ENCODE results near the gene TXNRD1. TPM values are rescaled to one million over a fixed set of nuclear protein-coding genes. Genes with fewer than 3 reads are reported as not detected.

The TXNRD1 gene
- total and polyA plus RNA-seq, 2 of the 8 experiments (the other 6 are each of a cell fraction or from before 2014, with no cell fraction given): 56.8 to 127 TPM

- Histone ChIP-seq H3K27ac (ENCODE audit: low read depth, low read length) (no peak overlapping the region), H3K23me2 (ENCODE audit: low read depth, low read length) (no peaks in the 10 kb centered on the region), H2BK15ac (ENCODE audit: low read length) (no peak overlapping the region), H3K18ac (ENCODE audit: extremely low read depth, low read length) (no peak overlapping the region), H3K4ac (replicated peaks; ENCODE audit: insufficient read length, low read depth, low read length) (no peak overlapping the region), H4K91ac (replicated peaks; ENCODE audit: insufficient read length, low read length) (no peak overlapping the region), H3K79me2 (ENCODE audit: control insufficient read depth in 1 of 2, insufficient read depth in 2 of 2, low read length in 2 of 2) (no peaks in the 10 kb centered on the region), H3K56ac (replicated peaks; ENCODE audit: insufficient read length, low read depth, low read length) (no peak overlapping the region), H2BK12ac (ENCODE audit: low read depth, low read length) (no peak overlapping the region), H3K36me3 (ENCODE audit: control insufficient read depth in 2 of 4, insufficient read depth in 4 of 4, low read length in 3 of 4) (no peaks in the 10 kb centered on the region), H3K23ac (ENCODE audit: insufficient read length) (no peak overlapping the region), H3K9me3 (ENCODE audit: insufficient read depth in 2 of 2, low read depth in 1 of 2, low read length in 1 of 2) (peaks cover 0 to 3% of the 10 kb centered on the region in 2 experiments; a peak in 1 of 4 replicates), H4K5ac (ENCODE audit: insufficient read length, low read depth, low read length) (no peak overlapping the region), H4K8ac (ENCODE audit: extremely low read depth, insufficient read depth, low read length) (no peak overlapping the region), H4K20me1 (replicated peaks in 1 of 2; ENCODE audit: control insufficient read depth in 1 of 2, insufficient read depth in 2 of 2, low read length in 2 of 2) (no peaks in the 10 kb centered on the region), H3K9ac (replicated peaks in 1 of 4; ENCODE audit: extremely low read depth in 1 of 4, low read depth in 3 of 4, low read length in 3 of 4) (no peak overlapping the region), H3K4me2 (ENCODE audit: insufficient read depth in 1 of 2, low read depth in 2 of 2, low read length in 2 of 2) (no peak overlapping the region), H2BK20ac (ENCODE audit: low read length) (no peak overlapping the region), H2AFZ (ENCODE audit: low read length) (no peak overlapping the region), H3K4me3 (ENCODE audit: extremely low read depth in 1 of 4, insufficient read depth in 2 of 4, low read depth in 3 of 4, low read length in 4 of 4) (no peak overlapping the region), H3K79me1 (ENCODE audit: low read depth, low read length) (no peaks in the 10 kb centered on the region), H2BK120ac (replicated peaks; ENCODE audit: low read depth, low read length) (no peak overlapping the region), H3K4me1 (replicated peaks in 1 of 4; ENCODE audit: control insufficient read depth in 3 of 4, insufficient read depth in 4 of 4, low read length in 3 of 4) (peaks cover 3 to 9% (median 4%) of the 10 kb centered on the region in 4 experiments; a peak in 6 of 7 replicates), H3K14ac (ENCODE audit: insufficient read length) (no peak overlapping the region), H2AK5ac (ENCODE audit: low read depth, low read length) (no peak overlapping the region), H2BK5ac (ENCODE audit: low read depth, low read length) (no peak overlapping the region), H3K27me3 (replicated peaks in 1 of 4; ENCODE audit: control insufficient read depth in 3 of 4, extremely low read depth in 1 of 4, insufficient read depth in 3 of 4, low read length in 3 of 4) (no peaks in the 10 kb centered on the region)
- 89% methylated on average over 4 of the region's 4 CpGs; no CpG with 5 or more reads in 1 of the 2 experiments for WGBS, 2 experiments (ENCODE audit: extremely low coverage in 1 of 2, insufficient coverage in 1 of 2, insufficient read length in 1 of 2, insufficient replicate concordance in 2 of 2, low coverage in 1 of 2, low lambda C conversion rate in 2 of 2, missing lambda C conversion rate in 1 of 2)
- FAIRE-seq: no peak
- CTCF ChIA-PET (ENCODE audit: partially characterized antibody): interaction anchor here (0.7 to 0.8 kb wide), 2 partner anchors 95 to 200 kb away, joined by 3 read pairs; no protein-coding TSS in a partner anchor
- POLR2A ChIA-PET (ENCODE audit: partially characterized antibody): no interaction called here
- DNase-seq (ENCODE audit: low read depth in 1 of 2, low spot score in 2 of 2): no peak
- TF ChIP-seq MAFK (IDR thresholded peaks at IDR 0.05; ENCODE audit: low read depth, low read length) (no peak), RAD21 (IDR thresholded peaks at IDR 0.05 in 1 of 2, conservative IDR thresholded peaks at IDR 0.05 in 1 of 2; ENCODE audit: low read depth in 2 of 2, low read length in 2 of 2) (no peak), POLR2A (IDR thresholded peaks at IDR 0.05; ENCODE audit: control extremely low read depth in 1 of 2, low read depth in 2 of 2, low read length in 2 of 2) (no peak), EP300 (IDR thresholded peaks at IDR 0.05; ENCODE audit: borderline replicate concordance in 1 of 2, low read depth in 2 of 2, low read length in 2 of 2) (no peak), TEAD4 (IDR thresholded peaks at IDR 0.05; ENCODE audit: low read depth, low read length) (no peak), HDAC2 (IDR thresholded peaks at IDR 0.05; ENCODE audit: borderline replicate concordance in 1 of 2, low read depth in 2 of 2, low read length in 2 of 2) (no peak), RBBP5 (IDR thresholded peaks at IDR 0.05; ENCODE audit: borderline replicate concordance, low read depth, low read length) (no peak), SP2 (IDR thresholded peaks at IDR 0.05; ENCODE audit: low read length) (no peak)
These were observed 162.8 kb downstream of the TXNRD1 start for GRCh38 chr12:104378427-104378826.

Data from H1 (cell line).